Fibroblast of villous mesenchyme (primary cell): ENCODE results near the gene KDM5A. TPM values are rescaled to one million over a fixed set of nuclear protein-coding genes. Genes with fewer than 3 reads are reported as not detected.

ENCODE experiments used
- DNase-seq: peaks from one replicate; pipeline ENCODE4 v3.0.0-alpha.2; 2010; ENCODE audit warnings: low read depth
- H3K4me3 ChIP-seq: 2 replicates; pipeline ENCODE4 v1.5.1; 2011; ENCODE audit warnings: low read depth, mild to moderate bottlenecking, low read length
- CTCF ChIP-seq: IDR thresholded peaks from 2 replicates; pipeline ENCODE4 v1.5.1; 2012; ENCODE audit warnings: low read depth, mild to moderate bottlenecking, low read length; ENCODE audit not compliant: insufficient read depth
- total RNA-seq: library from RNA; depleted of rRNA; stranded (reverse); fragments of >200 nt; gene quantifications from 2 replicates; pipeline ENCODE4 v1.2.3, GENCODE V29; 2012

KDM5A gene
- total RNA-seq, 1 donor = 77.3 TPM

GRCh38 chr12:254912-255311 lies 134.2 kb downstream of the KDM5A start:
- TF ChIP-seq CTCF = no peak
- H3K4me3 ChIP-seq = no peak overlapping the region
- DNase-seq = no peak

GRCh38 chr12:254039-254438 lies 135.1 kb downstream of the KDM5A start:
- DNase-seq = no peak
- TF ChIP-seq CTCF = no peak
- no peak overlapping the region for H3K4me3 ChIP-seq

GRCh38 chr12:253116-253831 lies 135.8 kb downstream of the KDM5A start:
- TF ChIP-seq CTCF = no peak
- H3K4me3 ChIP-seq = no peak overlapping the region
- DNase-seq = no peak

- DNase-seq = no peak
- H3K4me3 ChIP-seq = no peak overlapping the region
- TF ChIP-seq CTCF = no peak
These were observed 136.5 kb downstream of the KDM5A start for GRCh38 chr12:252636-253035.

GRCh38 chr12:247271-247670 lies 141.8 kb downstream of the KDM5A start:
- no peak overlapping the region for H3K4me3 ChIP-seq
- no peak for TF ChIP-seq CTCF
- no peak for DNase-seq

GRCh38 chr12:243381-243780 lies 145.7 kb downstream of the KDM5A start:
- no peak for DNase-seq
- H3K4me3 ChIP-seq = no peak overlapping the region
- no peak for TF ChIP-seq CTCF

- DNase-seq = no peak
- TF ChIP-seq CTCF = no peak
- no peak overlapping the region for H3K4me3 ChIP-seq
These were observed 146.6 kb downstream of the KDM5A start for GRCh38 chr12:242496-242895.
